GM12878 (cell line): ENCODE data around the gene TAGLN3. TPM values are rescaled to one million over a fixed set of nuclear protein-coding genes. Genes with fewer than 3 reads are reported as not detected.

Source experiments
- ATAC-seq: fragments of 200-7000 bp; cut with Tn5 transposase; 3 replicates; pipeline ENCODE4 v1.9.1; 2020; ENCODE audit warnings: mild to moderate bottlenecking, moderate library complexity
- BruUV-seq: library from RNA; stranded (reverse); fragments of 400-500 nt; replicated peaks from 2 replicates; lab custom pipeline; 2021; lab: Mats Ljungman, UMichigan
- CTCF ChIA-PET: fragments of 300-600 bp; sonication (Branson Sonifier 250); formaldehyde crosslinking; extraction: SDS; loops from one replicate; lab custom pipeline; 2021; ENCODE audit warnings: inconsistent platforms; lab: Yijun Ruan, JAX
- POLR2A ChIA-PET: fragments of 350-600 bp; formaldehyde crosslinking; extraction: SDS; loops from one replicate; lab custom pipeline; 2021; ENCODE audit warnings: inconsistent platforms; lab: Charles Lee
- RAD21 ChIA-PET: fragments of 300-600 bp; sonication (Branson Sonifier 250); formaldehyde crosslinking; loops from one replicate; lab custom pipeline; 2023; ENCODE audit warnings: antibody characterized with exemption; ENCODE audit not compliant: unreplicated experiment; lab: Charles Lee
- SMC1A ChIA-PET: fragments of 300-600 bp; sonication (Branson Sonifier 250); formaldehyde crosslinking; loops from one replicate; lab custom pipeline; 2023; ENCODE audit not compliant: unreplicated experiment, uncharacterized antibody; lab: Charles Lee
- DNase-seq: peaks from one replicate; pipeline ENCODE4 v3.0.0-alpha.2; 2011; ENCODE audit warnings: low read depth, low spot score
- FAIRE-seq: peaks from 3 replicates; lab custom pipeline; 2011; peaks lifted over from hg19 to GRCh38; lab: Jason Lieb, UNC
- H2AFZ ChIP-seq: 2 replicates; pipeline ENCODE4 v1.6.0; 2011; ENCODE audit warnings: low read depth, low read length, control low read depth; ENCODE audit not compliant: control insufficient read depth
- H3K27ac ChIP-seq: 2 replicates; pipeline ENCODE4 v1.5.1; 2011; ENCODE audit warnings: control low read depth; ENCODE audit not compliant: control insufficient read depth, insufficient read depth
- H3K27me3 ChIP-seq, 2 experiments: replicated peaks in 1 of 2; 2 replicates each; pipeline versions ENCODE4 v1.6.0 to v1.6.1; 2011; ENCODE audit warnings: low read length in 1 of 2; ENCODE audit not compliant: control insufficient read depth in 2 of 2, insufficient read depth in 2 of 2
- H3K36me3 ChIP-seq, 2 experiments: 2 replicates each; pipeline ENCODE4 v1.5.1; 2011; ENCODE audit warnings: low read length in 1 of 2; ENCODE audit not compliant: control insufficient read depth in 2 of 2, insufficient read depth in 2 of 2
- H3K4me1 ChIP-seq: 2 replicates; pipeline ENCODE4 v1.6.1; 2011; ENCODE audit warnings: mild to moderate bottlenecking, low read length, moderate library complexity, mixed read lengths; ENCODE audit not compliant: control insufficient read depth, insufficient read depth
- H3K4me2 ChIP-seq: 2 replicates; pipeline ENCODE4 v1.6.0; 2011; ENCODE audit warnings: control low read depth; ENCODE audit not compliant: control insufficient read depth, insufficient read depth
- H3K4me3 ChIP-seq: fragments of 200-600 bp; sonication (generic); 2 replicates; pipeline ENCODE4 v1.5.1; 2016
- H3K79me2 ChIP-seq: 2 replicates; pipeline ENCODE4 v1.6.0; 2011; ENCODE audit warnings: low read length; ENCODE audit not compliant: control insufficient read depth, insufficient read depth
- H3K9ac ChIP-seq: 2 replicates; pipeline ENCODE4 v1.8.0; 2011; ENCODE audit warnings: low read length, control low read depth, mixed read lengths; ENCODE audit not compliant: control insufficient read depth, insufficient read depth
- H3K9me3 ChIP-seq: replicated peaks from 3 replicates; pipeline ENCODE4 v1.5.1; 2011; ENCODE audit warnings: mild to moderate bottlenecking, low read length; ENCODE audit not compliant: control insufficient read depth, insufficient read depth
- H4K20me1 ChIP-seq: 2 replicates; pipeline ENCODE4 v1.6.0; 2011; ENCODE audit not compliant: control insufficient read depth, insufficient read depth
- CHD1 ChIP-seq: IDR thresholded peaks from 2 replicates; pipeline ENCODE4 v1.6.1; 2012; ENCODE audit warnings: low read depth, low read length, improper control_type of control experiment
- RFX5 ChIP-seq: IDR thresholded peaks from 2 replicates; pipeline ENCODE4 v1.6.1; 2011; ENCODE audit warnings: low read depth, low read length, improper control_type of control experiment
- ZSCAN29 ChIP-seq: fragments of 450-650 bp; IDR thresholded peaks from 2 replicates; pipeline ENCODE4 v1.6.1; 2017; ENCODE audit warnings: mild to moderate bottlenecking, moderate library complexity
- WGBS: methylation state at CpG from one replicate; pipeline ENCODE4 v1.1.6; 2016; ENCODE audit warnings: low lambda C conversion rate; ENCODE audit not compliant: insufficient replicate concordance, insufficient coverage; ENCODE audit errors: missing lambda C conversion rate; 5-methylcytosine and 5-hydroxymethylcytosine counted together
- in situ Hi-C: fragments of 300-500 bp; cut with MboI; formaldehyde crosslinking; loops from 9 replicates; pipeline ENCODE4 v1.14.3; 2018; ENCODE audit warnings: mixed read lengths
- intact Hi-C: fragments of 100-400 bp; cut with micrococcal nuclease; formaldehyde crosslinking; loops from one replicate; pipeline ENCODE4 v1.14.2; 2022; ENCODE audit not compliant: unreplicated experiment
- polyA plus RNA-seq, 11 experiments: library from polyadenylated mRNA; depleted of rRNA in 4 of 11; unstranded in 6 of 11; stranded (reverse) in 5 of 11; fragments of >200 nt; fragmentation: Nextera tagmentation in 4 of 11; fragmentation: Illumina TruSeq in 1 of 11; extraction: Ambion mirVana in 4 of 11; extraction: Trizol in 1 of 11; gene quantifications; 1 replicate in 1 of 11; 2 replicates in 10 of 11; pipeline versions ENCODE4 v1.2.1 to v1.2.3, GENCODE V29; 2011 to 2016; ENCODE audit warnings: inconsistent platforms in 2 of 11, missing spikeins in 2 of 11, low read depth in 1 of 11
- total RNA-seq, 4 experiments: library from RNA; depleted of rRNA in 3 of 4; stranded (reverse); fragments of >200 nt in 3 of 4; fragmentation: Illumina TruSeq in 1 of 4; extraction: Trizol in 1 of 4; gene quantifications; 2 replicates each; pipeline versions ENCODE4 v1.2.1 to v1.2.3, GENCODE V29; 2013 to 2021
- TF ChIP-seq, protein P1 (sequence below): IDR thresholded peaks from 2 replicates; pipeline ENCODE4 v1.6.1; 2011; ENCODE audit warnings: borderline replicate concordance, low read depth, mild to moderate bottlenecking, moderate library complexity, mixed read lengths, low read length; ENCODE audit not compliant: insufficient read depth; ENCODE audit errors: extremely low read length
- TF ChIP-seq, protein P2 (sequence below): fragments of 450-650 bp; IDR thresholded peaks from 2 replicates; pipeline ENCODE4 v1.6.1; 2017; ENCODE audit warnings: low read depth, mild to moderate bottlenecking, moderate library complexity
- TF ChIP-seq, protein P3 (sequence below): IDR thresholded peaks from 2 replicates; pipeline ENCODE4 v1.6.1; 2012; ENCODE audit warnings: low read depth, low read length, improper control_type of control experiment
- TF ChIP-seq, protein P4 (sequence below): fragments of 450-650 bp; formaldehyde crosslinking; IDR thresholded peaks from 2 replicates; pipeline ENCODE4 v1.4.0; 2020; ENCODE audit warnings: mild to moderate bottlenecking, moderate library complexity
- TF ChIP-seq, protein P5 (sequence below): fragments of 450-650 bp; IDR thresholded peaks from 2 replicates; pipeline ENCODE4 v1.6.1; 2017; ENCODE audit warnings: mild to moderate bottlenecking
- TF ChIP-seq, protein P6 (sequence below), 3 experiments: IDR thresholded peaks in 2 of 3; conservative IDR thresholded peaks in 1 of 3; 2 replicates each; pipeline ENCODE4 v1.5.1; 2011; ENCODE audit warnings: low read depth in 3 of 3, low read length in 3 of 3, mild to moderate bottlenecking in 3 of 3, control low read depth in 2 of 3, moderate library complexity in 2 of 3, inconsistent platforms in 1 of 3, mixed read lengths in 1 of 3; ENCODE audit not compliant: control insufficient read depth in 2 of 3, insufficient read depth in 1 of 3; ENCODE audit errors: extremely low read depth in 1 of 3

The TAGLN3 gene
- total and polyA plus RNA-seq, 10 of the 15 experiments (the other 5 are each of a cell fraction or from before 2014, with no cell fraction given): 0.06 to 0.53 (median 0.12) TPM; not detected in 3

DNA sequence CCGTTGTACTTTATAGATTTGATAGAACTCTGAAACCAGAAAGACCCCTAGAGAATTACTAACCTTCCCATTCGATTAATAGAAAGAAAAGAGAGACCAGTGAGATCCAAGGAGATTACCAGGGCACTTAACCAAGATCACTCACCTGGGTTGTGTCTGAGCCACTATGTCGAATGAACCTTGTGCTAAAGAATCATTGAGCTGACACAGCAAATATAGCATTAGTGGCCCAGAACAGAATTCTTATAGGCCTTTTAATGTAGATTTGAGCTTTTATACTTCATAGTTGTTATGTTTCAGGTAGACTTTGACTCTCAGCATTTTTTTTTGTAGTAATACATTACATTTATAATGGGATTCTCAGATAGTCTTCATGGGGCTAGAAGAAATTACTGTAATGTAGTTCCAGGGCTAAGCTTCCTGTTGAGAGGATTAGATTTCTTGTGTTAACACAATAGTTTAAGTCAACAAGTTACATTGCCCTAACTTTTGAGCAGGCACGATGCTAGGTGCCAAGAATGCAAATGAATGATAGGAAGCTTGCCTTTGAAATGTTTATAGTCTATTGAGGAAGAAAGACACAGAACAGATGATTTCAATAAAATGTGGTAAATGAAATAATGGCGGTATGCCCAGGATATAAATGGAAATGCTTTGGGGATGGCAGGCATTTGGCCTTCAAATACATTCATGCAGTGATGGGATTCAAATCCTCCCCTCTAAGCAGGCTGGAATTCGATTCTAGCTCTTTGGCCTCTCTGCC, 44.3 kb upstream of the TAGLN3 start:
- H3K4me3 ChIP-seq: no peak overlapping the region
- 17% methylated on average over 6 of the region's 6 CpGs for WGBS
- H2AFZ ChIP-seq: no peak overlapping the region
- in situ Hi-C loops (no loop called here), intact Hi-C loops (no loop called here)
- H3K79me2 ChIP-seq: no peaks in the 10 kb centered on the region
- ATAC-seq (no peak), FAIRE-seq (no peak), DNase-seq (no peak)
- CTCF ChIA-PET: interaction anchor here (0.8 to 6.9 kb wide), 6 partner anchors 10 to 286 kb away, joined by 3 to 29 read pairs (median 4); no protein-coding TSS in a partner anchor
- SMC1A ChIA-PET: interaction anchor here (0.8 to 23.3 kb wide), 8 partner anchors 12 to 234 kb away, joined by 3 to 424 read pairs (median 4); no protein-coding TSS in a partner anchor
- no peak overlapping the region for H3K4me2 ChIP-seq
- RAD21 ChIA-PET: interaction anchor here (1.2 to 1.5 kb wide), 3 partner anchors 14 to 59 kb away, joined by 3 to 4 read pairs (median 3); no protein-coding TSS in a partner anchor
- no peaks in the 10 kb centered on the region for H4K20me1 ChIP-seq
- no peak overlapping the region for H3K9ac ChIP-seq
- no TSS peak for BruUV-seq
- no peaks in the 10 kb centered on the region for H3K9me3 ChIP-seq
- H3K4me1 ChIP-seq: no peaks in the 10 kb centered on the region
- peaks cover 0 to 8% of the 10 kb centered on the region in 2 experiments; a peak in 2 of 4 replicates for H3K27me3 ChIP-seq
- POLR2A ChIA-PET: no interaction called here
- H3K36me3 ChIP-seq: no peaks in the 10 kb centered on the region
- no peak overlapping the region for H3K27ac ChIP-seq
- TF ChIP-seq CHD1: no peak
- TF ChIP-seq, protein P1, sequence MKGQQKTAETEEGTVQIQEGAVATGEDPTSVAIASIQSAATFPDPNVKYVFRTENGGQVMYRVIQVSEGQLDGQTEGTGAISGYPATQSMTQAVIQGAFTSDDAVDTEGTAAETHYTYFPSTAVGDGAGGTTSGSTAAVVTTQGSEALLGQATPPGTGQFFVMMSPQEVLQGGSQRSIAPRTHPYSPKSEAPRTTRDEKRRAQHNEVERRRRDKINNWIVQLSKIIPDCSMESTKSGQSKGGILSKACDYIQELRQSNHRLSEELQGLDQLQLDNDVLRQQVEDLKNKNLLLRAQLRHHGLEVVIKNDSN: no peak
- TF ChIP-seq ZSCAN29: no peak
- no peak for TF ChIP-seq RFX5
- TF ChIP-seq, protein P2, sequence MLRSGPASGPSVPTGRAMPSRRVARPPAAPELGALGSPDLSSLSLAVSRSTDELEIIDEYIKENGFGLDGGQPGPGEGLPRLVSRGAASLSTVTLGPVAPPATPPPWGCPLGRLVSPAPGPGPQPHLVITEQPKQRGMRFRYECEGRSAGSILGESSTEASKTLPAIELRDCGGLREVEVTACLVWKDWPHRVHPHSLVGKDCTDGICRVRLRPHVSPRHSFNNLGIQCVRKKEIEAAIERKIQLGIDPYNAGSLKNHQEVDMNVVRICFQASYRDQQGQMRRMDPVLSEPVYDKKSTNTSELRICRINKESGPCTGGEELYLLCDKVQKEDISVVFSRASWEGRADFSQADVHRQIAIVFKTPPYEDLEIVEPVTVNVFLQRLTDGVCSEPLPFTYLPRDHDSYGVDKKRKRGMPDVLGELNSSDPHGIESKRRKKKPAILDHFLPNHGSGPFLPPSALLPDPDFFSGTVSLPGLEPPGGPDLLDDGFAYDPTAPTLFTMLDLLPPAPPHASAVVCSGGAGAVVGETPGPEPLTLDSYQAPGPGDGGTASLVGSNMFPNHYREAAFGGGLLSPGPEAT: no peak
- TF ChIP-seq, protein P3, sequence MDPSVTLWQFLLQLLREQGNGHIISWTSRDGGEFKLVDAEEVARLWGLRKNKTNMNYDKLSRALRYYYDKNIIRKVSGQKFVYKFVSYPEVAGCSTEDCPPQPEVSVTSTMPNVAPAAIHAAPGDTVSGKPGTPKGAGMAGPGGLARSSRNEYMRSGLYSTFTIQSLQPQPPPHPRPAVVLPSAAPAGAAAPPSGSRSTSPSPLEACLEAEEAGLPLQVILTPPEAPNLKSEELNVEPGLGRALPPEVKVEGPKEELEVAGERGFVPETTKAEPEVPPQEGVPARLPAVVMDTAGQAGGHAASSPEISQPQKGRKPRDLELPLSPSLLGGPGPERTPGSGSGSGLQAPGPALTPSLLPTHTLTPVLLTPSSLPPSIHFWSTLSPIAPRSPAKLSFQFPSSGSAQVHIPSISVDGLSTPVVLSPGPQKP: no peak
- TF ChIP-seq, protein P4, sequence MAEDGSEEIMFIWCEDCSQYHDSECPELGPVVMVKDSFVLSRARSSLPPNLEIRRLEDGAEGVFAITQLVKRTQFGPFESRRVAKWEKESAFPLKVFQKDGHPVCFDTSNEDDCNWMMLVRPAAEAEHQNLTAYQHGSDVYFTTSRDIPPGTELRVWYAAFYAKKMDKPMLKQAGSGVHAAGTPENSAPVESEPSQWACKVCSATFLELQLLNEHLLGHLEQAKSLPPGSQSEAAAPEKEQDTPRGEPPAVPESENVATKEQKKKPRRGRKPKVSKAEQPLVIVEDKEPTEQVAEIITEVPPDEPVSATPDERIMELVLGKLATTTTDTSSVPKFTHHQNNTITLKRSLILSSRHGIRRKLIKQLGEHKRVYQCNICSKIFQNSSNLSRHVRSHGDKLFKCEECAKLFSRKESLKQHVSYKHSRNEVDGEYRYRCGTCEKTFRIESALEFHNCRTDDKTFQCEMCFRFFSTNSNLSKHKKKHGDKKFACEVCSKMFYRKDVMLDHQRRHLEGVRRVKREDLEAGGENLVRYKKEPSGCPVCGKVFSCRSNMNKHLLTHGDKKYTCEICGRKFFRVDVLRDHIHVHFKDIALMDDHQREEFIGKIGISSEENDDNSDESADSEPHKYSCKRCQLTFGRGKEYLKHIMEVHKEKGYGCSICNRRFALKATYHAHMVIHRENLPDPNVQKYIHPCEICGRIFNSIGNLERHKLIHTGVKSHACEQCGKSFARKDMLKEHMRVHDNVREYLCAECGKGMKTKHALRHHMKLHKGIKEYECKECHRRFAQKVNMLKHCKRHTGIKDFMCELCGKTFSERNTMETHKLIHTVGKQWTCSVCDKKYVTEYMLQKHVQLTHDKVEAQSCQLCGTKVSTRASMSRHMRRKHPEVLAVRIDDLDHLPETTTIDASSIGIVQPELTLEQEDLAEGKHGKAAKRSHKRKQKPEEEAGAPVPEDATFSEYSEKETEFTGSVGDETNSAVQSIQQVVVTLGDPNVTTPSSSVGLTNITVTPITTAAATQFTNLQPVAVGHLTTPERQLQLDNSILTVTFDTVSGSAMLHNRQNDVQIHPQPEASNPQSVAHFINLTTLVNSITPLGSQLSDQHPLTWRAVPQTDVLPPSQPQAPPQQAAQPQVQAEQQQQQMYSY: no peak
- TF ChIP-seq, protein P5, sequence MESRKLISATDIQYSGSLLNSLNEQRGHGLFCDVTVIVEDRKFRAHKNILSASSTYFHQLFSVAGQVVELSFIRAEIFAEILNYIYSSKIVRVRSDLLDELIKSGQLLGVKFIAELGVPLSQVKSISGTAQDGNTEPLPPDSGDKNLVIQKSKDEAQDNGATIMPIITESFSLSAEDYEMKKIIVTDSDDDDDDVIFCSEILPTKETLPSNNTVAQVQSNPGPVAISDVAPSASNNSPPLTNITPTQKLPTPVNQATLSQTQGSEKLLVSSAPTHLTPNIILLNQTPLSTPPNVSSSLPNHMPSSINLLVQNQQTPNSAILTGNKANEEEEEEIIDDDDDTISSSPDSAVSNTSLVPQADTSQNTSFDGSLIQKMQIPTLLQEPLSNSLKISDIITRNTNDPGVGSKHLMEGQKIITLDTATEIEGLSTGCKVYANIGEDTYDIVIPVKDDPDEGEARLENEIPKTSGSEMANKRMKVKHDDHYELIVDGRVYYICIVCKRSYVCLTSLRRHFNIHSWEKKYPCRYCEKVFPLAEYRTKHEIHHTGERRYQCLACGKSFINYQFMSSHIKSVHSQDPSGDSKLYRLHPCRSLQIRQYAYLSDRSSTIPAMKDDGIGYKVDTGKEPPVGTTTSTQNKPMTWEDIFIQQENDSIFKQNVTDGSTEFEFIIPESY: no peak
- TF ChIP-seq, protein P6, sequence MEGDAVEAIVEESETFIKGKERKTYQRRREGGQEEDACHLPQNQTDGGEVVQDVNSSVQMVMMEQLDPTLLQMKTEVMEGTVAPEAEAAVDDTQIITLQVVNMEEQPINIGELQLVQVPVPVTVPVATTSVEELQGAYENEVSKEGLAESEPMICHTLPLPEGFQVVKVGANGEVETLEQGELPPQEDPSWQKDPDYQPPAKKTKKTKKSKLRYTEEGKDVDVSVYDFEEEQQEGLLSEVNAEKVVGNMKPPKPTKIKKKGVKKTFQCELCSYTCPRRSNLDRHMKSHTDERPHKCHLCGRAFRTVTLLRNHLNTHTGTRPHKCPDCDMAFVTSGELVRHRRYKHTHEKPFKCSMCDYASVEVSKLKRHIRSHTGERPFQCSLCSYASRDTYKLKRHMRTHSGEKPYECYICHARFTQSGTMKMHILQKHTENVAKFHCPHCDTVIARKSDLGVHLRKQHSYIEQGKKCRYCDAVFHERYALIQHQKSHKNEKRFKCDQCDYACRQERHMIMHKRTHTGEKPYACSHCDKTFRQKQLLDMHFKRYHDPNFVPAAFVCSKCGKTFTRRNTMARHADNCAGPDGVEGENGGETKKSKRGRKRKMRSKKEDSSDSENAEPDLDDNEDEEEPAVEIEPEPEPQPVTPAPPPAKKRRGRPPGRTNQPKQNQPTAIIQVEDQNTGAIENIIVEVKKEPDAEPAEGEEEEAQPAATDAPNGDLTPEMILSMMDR (IDR thresholded peaks at IDR 0.05 in 2 of 3, conservative IDR thresholded peaks at IDR 0.05 in 1 of 3; ENCODE audit: control insufficient read depth in 2 of 3, extremely low read depth in 1 of 3, insufficient read depth in 1 of 3, low read depth in 3 of 3, low read length in 3 of 3): no peak
